Measurements from ENCODE around the gene GNG7.

- TF ChIP-seq, protein P1, sequence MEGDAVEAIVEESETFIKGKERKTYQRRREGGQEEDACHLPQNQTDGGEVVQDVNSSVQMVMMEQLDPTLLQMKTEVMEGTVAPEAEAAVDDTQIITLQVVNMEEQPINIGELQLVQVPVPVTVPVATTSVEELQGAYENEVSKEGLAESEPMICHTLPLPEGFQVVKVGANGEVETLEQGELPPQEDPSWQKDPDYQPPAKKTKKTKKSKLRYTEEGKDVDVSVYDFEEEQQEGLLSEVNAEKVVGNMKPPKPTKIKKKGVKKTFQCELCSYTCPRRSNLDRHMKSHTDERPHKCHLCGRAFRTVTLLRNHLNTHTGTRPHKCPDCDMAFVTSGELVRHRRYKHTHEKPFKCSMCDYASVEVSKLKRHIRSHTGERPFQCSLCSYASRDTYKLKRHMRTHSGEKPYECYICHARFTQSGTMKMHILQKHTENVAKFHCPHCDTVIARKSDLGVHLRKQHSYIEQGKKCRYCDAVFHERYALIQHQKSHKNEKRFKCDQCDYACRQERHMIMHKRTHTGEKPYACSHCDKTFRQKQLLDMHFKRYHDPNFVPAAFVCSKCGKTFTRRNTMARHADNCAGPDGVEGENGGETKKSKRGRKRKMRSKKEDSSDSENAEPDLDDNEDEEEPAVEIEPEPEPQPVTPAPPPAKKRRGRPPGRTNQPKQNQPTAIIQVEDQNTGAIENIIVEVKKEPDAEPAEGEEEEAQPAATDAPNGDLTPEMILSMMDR (conservative IDR thresholded peaks at IDR 0.05; ENCODE audit: low read depth, low read length), result no peak
- TF ChIP-seq EZH2phosphoT487 (IDR thresholded peaks at IDR 0.05; ENCODE audit: borderline replicate concordance, low read length), result no peak
- TF ChIP-seq EZH2 (IDR thresholded peaks at IDR 0.05; ENCODE audit: low read length, unreplicated experiment), result no peak
Measured at GRCh38 chr19:2690856-2691255, 11.6 kb downstream of the GNG7 start.
